Uterus (tissue), 2 donors: ENCODE data around the gene CCDC91.

Experiments used
- POLR2A ChIP-seq, 2 donors: fragments of 450-650 bp; IDR thresholded peaks; one replicate each; pipeline ENCODE4 v1.6.1; 2016; ENCODE audit warnings: antibody characterized with exemption in 2 of 2, mild to moderate bottlenecking in 1 of 2, moderate library complexity in 1 of 2
- TF ChIP-seq, protein P1 (sequence below), 4 experiments: fragments of 200-600 bp in 2 of 4; fragments of 450-650 bp in 2 of 4; sonication (generic) in 2 of 4; IDR thresholded peaks; one replicate each; pipeline ENCODE4 v1.5.1; 2016 to 2019; ENCODE audit warnings: antibody characterized with exemption in 4 of 4, mild to moderate bottlenecking in 2 of 4, moderate library complexity in 1 of 4

DNA sequence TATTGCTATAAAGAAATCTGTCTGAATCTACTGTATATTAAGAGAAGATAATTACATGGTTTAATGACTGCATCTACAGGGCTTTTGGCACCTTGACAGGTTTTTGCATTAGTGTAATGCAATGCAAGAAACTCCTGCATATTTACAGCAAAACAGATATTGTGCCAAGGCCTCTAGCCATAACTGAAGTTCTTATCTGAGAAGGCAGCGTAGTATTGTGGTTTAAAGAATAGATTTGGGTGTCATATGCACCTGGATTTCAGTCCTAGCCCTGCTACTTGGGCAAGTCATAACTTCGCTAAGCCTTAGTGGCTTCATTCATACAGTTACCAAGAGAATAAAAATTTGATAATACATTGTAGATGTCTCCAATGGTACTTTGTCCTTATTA is 350.1 kb downstream of the CCDC91 start:
- TF ChIP-seq, protein P1, sequence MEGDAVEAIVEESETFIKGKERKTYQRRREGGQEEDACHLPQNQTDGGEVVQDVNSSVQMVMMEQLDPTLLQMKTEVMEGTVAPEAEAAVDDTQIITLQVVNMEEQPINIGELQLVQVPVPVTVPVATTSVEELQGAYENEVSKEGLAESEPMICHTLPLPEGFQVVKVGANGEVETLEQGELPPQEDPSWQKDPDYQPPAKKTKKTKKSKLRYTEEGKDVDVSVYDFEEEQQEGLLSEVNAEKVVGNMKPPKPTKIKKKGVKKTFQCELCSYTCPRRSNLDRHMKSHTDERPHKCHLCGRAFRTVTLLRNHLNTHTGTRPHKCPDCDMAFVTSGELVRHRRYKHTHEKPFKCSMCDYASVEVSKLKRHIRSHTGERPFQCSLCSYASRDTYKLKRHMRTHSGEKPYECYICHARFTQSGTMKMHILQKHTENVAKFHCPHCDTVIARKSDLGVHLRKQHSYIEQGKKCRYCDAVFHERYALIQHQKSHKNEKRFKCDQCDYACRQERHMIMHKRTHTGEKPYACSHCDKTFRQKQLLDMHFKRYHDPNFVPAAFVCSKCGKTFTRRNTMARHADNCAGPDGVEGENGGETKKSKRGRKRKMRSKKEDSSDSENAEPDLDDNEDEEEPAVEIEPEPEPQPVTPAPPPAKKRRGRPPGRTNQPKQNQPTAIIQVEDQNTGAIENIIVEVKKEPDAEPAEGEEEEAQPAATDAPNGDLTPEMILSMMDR (IDR thresholded peaks at IDR 0.05) = no peak
- TF ChIP-seq POLR2A (IDR thresholded peaks at IDR 0.05) = no peak
